ENCODE data around the gene PTH.

PTH gene

DNA sequence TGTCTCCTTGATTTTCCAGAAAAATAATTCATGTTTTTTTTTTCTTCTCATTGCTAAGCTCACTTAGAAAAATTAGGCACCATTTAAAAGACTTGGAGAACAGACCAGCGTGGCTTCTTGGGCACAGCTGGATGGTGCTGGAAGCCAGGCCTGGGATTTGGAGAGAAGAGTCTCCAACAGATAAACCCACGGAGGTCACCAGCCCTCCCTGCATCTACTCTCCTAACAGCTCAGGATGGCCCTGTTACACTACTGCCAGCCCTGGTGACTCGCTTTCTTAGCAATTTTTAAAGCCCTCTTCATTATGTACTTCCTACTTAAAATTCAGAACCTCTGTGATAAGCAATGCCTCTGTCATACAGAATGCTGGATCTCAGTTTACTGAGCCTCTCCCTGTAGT, 1.7 kb downstream of the PTH start:
- H3K4me3 ChIP-seq (ENCODE audit: low read depth, low read length) = no peak overlapping the region
- TF ChIP-seq, protein P1, sequence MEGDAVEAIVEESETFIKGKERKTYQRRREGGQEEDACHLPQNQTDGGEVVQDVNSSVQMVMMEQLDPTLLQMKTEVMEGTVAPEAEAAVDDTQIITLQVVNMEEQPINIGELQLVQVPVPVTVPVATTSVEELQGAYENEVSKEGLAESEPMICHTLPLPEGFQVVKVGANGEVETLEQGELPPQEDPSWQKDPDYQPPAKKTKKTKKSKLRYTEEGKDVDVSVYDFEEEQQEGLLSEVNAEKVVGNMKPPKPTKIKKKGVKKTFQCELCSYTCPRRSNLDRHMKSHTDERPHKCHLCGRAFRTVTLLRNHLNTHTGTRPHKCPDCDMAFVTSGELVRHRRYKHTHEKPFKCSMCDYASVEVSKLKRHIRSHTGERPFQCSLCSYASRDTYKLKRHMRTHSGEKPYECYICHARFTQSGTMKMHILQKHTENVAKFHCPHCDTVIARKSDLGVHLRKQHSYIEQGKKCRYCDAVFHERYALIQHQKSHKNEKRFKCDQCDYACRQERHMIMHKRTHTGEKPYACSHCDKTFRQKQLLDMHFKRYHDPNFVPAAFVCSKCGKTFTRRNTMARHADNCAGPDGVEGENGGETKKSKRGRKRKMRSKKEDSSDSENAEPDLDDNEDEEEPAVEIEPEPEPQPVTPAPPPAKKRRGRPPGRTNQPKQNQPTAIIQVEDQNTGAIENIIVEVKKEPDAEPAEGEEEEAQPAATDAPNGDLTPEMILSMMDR (IDR thresholded peaks at IDR 0.05; ENCODE audit: low read depth, low read length) = no peak

DNA sequence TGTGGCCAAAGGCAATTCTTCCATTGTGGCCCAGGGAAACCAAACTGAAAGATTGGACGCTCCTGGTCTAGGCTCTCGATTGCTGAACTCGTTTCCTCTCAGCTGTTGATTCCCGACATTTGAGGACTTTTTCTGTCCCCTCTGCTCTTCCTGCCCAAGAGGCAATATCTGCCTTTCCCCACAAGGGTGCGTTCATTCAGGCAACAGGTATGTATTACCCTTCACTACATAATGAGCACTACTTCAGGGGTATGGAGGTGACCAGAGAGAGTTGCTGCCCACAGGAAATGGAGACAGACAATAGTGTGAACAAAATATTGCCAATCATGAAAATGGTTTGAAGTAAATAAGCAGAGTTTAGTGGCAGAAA, 8.2 kb downstream of the PTH start:
- TF ChIP-seq, protein P1 (IDR thresholded peaks at IDR 0.05; ENCODE audit: low read depth, low read length) = no peak
- no peak overlapping the region for H3K4me3 ChIP-seq (ENCODE audit: low read depth, low read length)

DNA sequence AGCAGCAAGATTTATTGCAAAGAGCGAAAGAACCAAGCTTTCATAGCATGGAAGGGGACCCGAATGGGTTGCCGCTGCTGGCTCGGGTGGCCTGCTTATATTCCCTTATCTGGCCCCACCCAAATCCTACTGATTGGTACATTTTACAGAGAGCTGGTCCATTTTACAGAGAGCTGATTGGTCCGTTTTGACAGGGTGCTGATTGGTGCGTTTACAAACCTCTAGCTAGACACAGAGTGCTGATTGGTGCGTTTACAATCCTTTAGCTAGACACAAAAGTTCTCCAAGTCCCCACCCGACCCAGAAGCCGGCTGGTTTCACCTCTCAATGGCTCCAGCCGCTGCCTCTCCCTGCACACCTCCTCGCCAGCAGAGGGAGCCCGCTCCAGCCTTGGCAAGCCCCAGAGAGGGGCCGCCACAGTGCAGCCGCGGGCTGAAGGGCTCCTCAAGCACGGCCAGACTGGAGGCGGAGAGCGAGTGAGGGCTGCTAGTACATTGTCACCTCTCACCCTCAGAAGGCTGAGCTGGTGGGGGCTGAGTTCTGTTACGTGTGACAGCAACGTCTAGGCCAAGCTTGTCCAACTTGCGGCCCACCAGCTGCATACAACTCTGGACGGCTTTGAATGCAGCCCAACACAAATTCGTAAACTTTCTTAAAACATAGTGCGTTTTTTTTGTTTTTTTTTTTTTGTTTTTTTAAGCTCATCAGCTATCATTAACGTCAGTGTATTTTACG, 8.7 kb downstream of the PTH start:
- no peak overlapping the region for H3K4me3 ChIP-seq (ENCODE audit: low read depth, low read length)
- TF ChIP-seq, protein P1 (IDR thresholded peaks at IDR 0.05; ENCODE audit: low read depth, low read length) = peak; percentile 58

DNA sequence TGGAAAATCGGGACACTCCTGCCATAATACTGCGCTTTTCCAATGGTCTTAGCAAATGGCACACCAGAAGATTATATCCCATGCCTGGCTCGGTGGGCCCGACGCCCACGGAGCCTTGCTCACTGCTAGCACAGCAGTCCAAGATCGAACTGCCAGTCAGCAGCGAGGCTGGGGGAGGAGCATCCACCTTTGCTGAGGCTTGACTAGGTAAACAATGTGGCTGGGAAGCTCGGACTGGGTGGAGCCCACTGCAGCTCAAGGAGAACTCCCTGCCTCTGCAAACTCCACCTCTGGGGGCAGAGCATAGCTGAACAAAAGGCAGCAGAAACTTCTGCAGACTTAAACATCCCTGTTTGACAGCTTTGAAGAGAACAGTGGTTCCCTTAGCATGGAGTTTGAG, 15.6 kb downstream of the PTH start:
- TF ChIP-seq, protein P1 (IDR thresholded peaks at IDR 0.05; ENCODE audit: low read depth, low read length) = no peak

DNA sequence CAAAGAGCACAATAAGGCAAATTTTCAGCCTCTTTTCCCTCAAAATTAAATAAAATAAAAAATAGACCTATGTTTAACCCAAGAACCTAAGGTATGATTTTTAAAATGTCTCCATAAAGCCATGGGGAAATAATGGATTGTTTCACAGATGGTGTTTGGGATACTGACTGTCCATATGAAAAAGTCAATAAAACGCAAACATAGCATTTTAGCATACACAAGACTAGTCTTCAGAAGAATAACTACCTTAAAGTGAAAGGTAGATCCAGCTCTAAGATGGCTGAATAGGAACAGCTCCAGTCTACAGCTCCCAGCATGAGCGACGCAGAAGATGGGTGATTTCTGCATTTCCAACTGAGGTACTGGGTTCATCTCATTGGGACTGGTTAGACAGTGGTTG, 16.1 kb downstream of the PTH start:
- no peak overlapping the region for H3K4me3 ChIP-seq (ENCODE audit: low read depth, low read length)
- TF ChIP-seq, protein P1 (IDR thresholded peaks at IDR 0.05; ENCODE audit: low read depth, low read length) = no peak

More for the DNA sequence above, 15.6 kb downstream of the PTH start:
- H3K4me3 ChIP-seq (ENCODE audit: low read depth, low read length) = no peak overlapping the region

DNA sequence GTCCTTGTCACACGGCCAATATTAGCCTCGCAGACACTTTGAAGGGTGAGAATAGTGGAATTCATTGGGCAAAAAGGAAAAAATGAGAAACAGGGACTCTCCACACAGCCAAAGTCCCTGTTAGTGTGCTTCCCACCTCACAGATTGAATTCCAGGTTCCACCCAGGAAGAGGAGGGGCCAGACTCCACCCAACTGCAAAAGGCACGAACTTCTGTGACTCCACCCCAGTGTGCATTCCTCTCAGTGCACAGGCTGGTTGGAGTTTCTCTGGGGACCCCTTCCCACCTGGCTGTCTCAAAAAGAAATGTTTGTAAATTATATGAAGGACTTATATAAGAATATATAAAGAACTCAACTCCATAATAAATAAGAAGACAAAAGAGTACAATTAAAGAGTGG, 20.7 kb downstream of the PTH start:
- no peak overlapping the region for H3K4me3 ChIP-seq (ENCODE audit: low read depth, low read length)
- TF ChIP-seq, protein P1 (IDR thresholded peaks at IDR 0.05; ENCODE audit: low read depth, low read length) = no peak

DNA sequence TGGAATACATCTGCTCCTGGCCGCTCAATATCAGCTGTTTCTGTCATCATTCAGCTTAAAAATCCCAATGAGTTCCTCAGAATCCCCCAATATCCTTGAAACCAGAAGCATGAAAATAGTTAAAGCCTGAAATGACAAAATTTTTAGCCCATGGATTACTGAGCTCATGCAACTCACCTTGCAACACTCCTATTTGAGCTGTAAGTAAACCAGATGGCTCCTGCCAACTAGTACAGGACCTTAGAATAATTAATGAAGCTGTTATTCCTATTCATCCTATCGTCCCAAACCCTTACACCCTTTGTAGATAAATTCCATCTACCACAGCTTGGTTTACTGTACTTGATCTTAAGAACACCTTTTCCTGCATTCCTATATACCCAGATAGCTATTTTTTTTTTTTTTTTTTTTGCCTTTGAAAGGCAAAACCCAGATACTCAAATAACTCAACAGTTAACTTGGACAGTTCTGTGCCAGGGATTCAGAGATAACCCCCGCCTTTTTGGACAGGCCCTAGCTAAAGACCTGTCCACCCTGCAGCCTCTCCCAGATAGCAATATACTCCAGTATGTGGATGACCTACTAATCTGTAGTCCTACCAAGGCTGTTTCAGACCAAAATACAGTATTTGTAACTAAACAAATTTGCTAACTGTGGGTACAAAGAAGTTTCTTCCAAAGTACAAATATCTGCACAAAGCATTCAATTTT, 22.6 kb downstream of the PTH start:
- TF ChIP-seq, protein P1 (IDR thresholded peaks at IDR 0.05; ENCODE audit: low read depth, low read length) = no peak
- no peak overlapping the region for H3K4me3 ChIP-seq (ENCODE audit: low read depth, low read length)

All from WI38 (cell line).